OCI-M2 (cell line): Measurements from ENCODE around the gene CHRDL2.
A peak's percentile ranks its signal among the peaks of the same experiment; 100 is the strongest.

Experiments
- DNase-seq: peaks from one replicate; lab custom pipeline; 2025; ENCODE audit not compliant: unreplicated experiment; lab: John Stamatoyannopoulos, UW

Gene CHRDL2

DNA sequence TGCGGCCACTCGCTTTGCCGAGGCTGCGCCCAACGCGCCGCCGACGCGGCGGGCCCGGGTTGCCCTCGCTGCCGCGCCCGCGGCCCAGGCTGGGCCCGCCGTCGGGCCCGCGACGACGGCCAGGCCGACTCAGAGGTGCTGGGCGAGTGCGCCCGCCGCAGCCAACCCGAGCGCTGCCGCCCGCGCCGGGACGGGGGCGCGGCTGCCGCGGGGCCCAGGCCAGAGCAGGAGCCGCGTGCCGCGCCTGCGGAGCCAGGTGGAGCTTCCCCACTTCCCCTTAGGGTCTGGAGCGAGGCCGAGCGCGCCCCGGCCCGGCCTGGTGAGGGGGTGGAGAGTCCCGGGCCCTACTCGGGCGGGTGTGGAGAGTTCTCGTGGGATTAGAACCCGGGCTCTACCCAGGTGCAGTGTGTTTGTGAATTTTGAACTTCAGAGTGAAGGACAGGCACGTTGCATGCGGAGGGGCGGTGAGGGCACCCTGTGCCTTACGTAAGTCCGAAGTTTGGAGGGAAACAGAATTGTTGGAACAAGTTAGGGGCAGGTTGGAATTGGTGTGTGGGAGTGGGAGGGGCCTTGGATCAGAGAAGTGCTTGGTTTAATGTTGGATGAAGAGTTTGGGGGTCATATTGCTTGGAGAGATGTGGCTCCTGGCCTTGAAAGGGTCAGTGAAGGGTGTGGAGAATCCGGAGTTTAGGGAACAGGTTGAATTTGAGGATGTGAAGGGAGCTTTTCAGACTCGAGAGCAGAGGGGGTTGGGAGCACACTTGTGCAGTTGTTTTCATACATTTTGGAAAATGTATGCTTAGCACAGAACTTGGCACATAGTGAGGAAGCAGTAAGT lies 18.1 kb upstream of the CHRDL2 start:
- DNase-seq, result no peak

- peak; percentile 79 for DNase-seq
These were observed 17.2 kb upstream of the CHRDL2 start, which contains the start of gene RNF169 for GRCh38 chr11:74748211-74749126. Gene RNF169 (plus strand): TSS chr11:74748849. CDS start chr11:74748881, 32 bp downstream.

DNA sequence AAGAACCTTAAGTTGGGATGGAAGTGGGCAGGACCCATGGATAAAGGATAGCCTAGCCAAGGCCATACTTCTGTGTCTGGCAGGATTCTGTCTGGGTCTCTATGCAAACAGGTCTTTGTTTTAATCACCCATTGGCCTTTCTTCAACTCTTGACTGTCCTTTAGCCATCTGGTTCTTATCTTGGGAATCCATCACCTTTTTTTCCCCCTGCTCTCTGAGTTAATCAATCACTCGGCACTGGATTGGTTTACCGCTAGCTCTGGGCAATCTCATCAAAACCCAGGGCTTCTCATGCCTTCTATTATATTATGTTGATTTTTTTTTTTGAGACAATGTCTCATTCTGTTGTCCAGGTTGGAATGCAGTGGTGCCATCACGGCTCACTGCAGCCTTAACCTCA lies 15.6 kb upstream of the CHRDL2 start:
- no peak for DNase-seq

GRCh38 chr11:74744277-74744676 lies 13.1 kb upstream of the CHRDL2 start:
- no peak for DNase-seq

DNA sequence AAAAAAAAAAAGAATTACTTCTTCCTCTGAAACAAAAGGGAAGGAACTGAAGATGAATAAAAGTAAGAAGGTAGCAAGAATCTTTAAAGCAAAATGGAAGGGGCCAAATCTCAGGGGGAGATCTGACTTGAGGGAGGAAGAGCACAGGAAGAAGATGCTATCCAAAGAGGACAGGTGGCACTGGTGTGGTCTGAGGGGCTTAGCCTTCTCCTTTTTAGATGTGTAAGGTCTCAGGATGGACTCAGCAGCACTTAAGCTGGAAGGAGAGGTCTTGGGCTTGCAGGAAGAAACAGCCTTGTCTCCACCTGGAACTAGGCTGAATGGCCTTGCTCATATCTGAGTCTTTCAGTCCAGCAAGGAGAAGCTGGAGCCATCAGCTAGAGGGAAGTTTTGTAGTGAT lies 12.4 kb upstream of the CHRDL2 start:
- no peak for DNase-seq

GRCh38 chr11:74742070-74742469 lies 10.8 kb upstream of the CHRDL2 start:
- DNase-seq, result no peak

GRCh38 chr11:74739546-74740270 lies 8.5 kb upstream of the CHRDL2 start:
- DNase-seq, result no peak

GRCh38 chr11:74736031-74736430 lies 4.8 kb upstream of the CHRDL2 start:
- DNase-seq, result no peak

- DNase-seq, result no peak
These were observed 4.2 kb upstream of the CHRDL2 start for GRCh38 chr11:74735365-74735928.

DNA sequence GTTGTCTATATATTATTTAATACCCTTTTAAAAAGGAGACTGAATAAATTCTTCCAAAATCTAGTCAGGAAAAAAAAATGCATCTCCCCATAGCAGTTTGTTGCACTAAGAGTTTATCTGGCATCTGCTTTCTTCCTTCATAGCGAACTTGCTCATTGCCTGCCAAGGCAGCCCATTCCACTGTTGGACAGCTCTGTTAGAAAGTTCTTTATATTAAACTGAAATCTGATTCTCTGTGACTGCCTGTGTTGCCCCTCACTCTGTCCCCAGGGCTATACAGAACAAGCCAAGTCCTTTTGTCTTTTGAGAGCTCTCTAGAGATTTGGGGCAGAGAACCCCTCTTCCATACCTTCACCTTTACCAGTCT lies 3.3 kb upstream of the CHRDL2 start:
- no peak for DNase-seq

- no peak for DNase-seq
These were observed 510 bp downstream of the CHRDL2 start for GRCh38 chr11:74730571-74731260.

GRCh38 chr11:74729397-74729796 lies 1.8 kb downstream of the CHRDL2 start:
- no peak for DNase-seq

- no peak for DNase-seq
These were observed 4.6 kb downstream of the CHRDL2 start for GRCh38 chr11:74726547-74727182.

- DNase-seq, result no peak
These were observed 5.5 kb downstream of the CHRDL2 start for GRCh38 chr11:74725701-74726100.

- DNase-seq, result no peak
These were observed 7.7 kb downstream of the CHRDL2 start for GRCh38 chr11:74723511-74723910.

DNA sequence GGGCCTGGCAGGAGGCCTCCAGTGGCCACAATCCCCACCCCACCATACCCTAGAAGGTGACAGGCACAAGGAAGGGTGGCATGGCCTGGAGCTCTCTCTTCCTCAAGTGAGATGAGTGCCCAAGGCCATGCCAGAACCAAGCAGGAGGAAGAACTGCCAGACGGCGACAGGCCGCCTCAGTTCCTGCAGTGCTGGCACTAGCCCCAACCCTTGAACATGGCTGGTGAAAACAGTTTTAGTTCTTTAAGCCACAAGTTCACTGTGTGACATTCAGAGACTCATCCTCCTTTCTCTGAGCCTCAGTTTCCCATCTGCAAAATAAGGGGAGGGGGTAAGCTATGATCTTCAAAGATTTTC lies 9.8 kb downstream of the CHRDL2 start:
- DNase-seq, result no peak

DNA sequence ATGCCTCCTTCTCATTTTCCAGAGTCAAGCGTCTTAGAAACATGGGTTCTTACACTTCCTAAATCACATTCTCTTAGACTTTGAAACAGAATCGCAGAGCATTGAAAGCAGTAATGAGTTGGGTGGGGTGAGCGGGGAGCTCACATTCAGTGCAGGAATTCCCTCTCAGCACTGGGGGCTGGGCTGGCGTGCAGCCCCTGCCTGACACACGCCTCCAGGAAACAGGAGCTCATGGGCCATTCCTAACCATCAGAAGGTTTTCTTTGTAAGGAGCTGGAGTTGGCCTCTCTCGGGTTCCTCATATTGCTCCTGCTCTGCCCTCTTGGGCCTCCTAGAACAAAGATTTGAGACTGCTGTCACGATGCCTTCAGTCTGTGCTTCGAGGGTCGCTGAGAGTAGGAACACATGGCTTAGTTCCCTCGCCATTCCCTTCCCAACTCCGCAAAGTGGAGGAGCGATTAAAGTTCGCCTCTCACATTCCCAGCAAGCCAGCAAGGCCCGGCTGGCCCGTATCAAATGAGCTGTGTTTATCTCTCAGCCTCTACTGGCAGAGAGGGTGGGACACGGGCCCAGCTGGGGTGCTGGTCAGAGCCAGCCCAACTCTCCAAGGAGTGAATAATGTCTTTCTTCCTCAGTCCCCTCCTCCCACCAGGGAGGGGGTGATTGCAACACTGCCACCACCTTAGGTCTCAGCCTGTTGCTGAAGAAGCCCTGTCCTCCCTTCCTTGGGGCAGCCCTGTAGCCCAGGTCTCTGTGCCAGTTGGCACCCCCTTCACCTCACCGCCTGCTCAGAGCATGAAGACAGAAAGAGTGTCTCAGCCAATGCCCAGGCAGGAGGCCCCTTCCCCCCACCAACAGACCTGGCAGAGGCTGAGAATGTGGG lies 10.4 kb downstream of the CHRDL2 start:
- DNase-seq, result no peak

GRCh38 chr11:74719011-74719410 lies 12.2 kb downstream of the CHRDL2 start:
- no peak for DNase-seq
